ENCODE data around the gene LRRC56.

DNA sequence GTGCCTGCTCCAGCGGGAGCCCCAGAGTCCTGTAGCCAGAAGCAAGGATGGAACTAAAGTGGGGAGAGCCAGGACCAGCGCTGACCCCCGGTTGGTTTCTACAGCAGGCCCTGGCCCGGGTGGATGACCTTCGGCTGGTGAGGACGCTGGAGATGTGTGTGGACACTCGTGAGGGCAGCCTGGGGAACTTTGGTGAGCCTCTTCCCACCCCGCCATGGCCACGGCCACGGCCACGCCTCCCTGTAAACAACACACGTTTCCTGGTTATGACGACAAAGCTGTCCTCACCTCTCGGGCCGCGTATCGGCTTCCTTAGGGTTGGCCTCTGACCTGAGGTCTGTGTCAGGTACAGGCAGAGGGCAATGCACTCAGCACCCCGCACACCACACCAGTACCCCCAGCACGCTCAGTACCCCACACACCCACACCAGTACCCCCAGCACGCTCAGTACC is 4.1 kb downstream of the LRRC56 start:
- TF ChIP-seq EZH2 (IDR thresholded peaks at IDR 0.05; ENCODE audit: low read length) (no peak), CTCF (optimal IDR thresholded peaks at IDR 0.05 in 1 of 3, IDR thresholded peaks at IDR 0.05 in 1 of 3, conservative IDR thresholded peaks at IDR 0.05 in 1 of 3; ENCODE audit: extremely low read depth in 1 of 3, insufficient read depth in 2 of 3, low read length in 3 of 3) (no peak)
